ENCODE data around the gene NEB.
"Not testable (repeated sequence)": the region's sequence is repeated elsewhere in the genome, so short reads cannot be mapped to it uniquely, and the experiment has no call there.

The NEB gene

GRCh38 chr2:151614159-151614558 is 120.1 kb downstream of the NEB start:
- DNase-seq (ENCODE audit: low spot score), result no peak

GRCh38 chr2:151611351-151611750 is 122.9 kb downstream of the NEB start:
- DNase-seq (ENCODE audit: low spot score), result no peak

- no peak for DNase-seq (ENCODE audit: low spot score)
These were observed 124.0 kb downstream of the NEB start for GRCh38 chr2:151610310-151610709.

- DNase-seq (ENCODE audit: low spot score), result no peak
These were observed 124.6 kb downstream of the NEB start for GRCh38 chr2:151609705-151610104.

- DNase-seq (ENCODE audit: low spot score), result not testable (repeated sequence)
These were observed 126.5 kb downstream of the NEB start for GRCh38 chr2:151607459-151608424.

GRCh38 chr2:151603530-151603929 is 130.7 kb downstream of the NEB start:
- not testable (repeated sequence) for DNase-seq (ENCODE audit: low spot score)

GRCh38 chr2:151602402-151602801 is 131.9 kb downstream of the NEB start:
- not testable (repeated sequence) for DNase-seq (ENCODE audit: low spot score)

GRCh38 chr2:151601803-151602202 is 132.5 kb downstream of the NEB start:
- DNase-seq (ENCODE audit: low spot score), result not testable (repeated sequence)

GRCh38 chr2:151596903-151597608 is 137.2 kb downstream of the NEB start:
- not testable (repeated sequence) for DNase-seq (ENCODE audit: low spot score)

GRCh38 chr2:151591908-151592255 is 142.4 kb downstream of the NEB start:
- not testable (repeated sequence) for DNase-seq (ENCODE audit: low spot score)

- DNase-seq (ENCODE audit: low spot score), result not testable (repeated sequence)
These were observed 142.9 kb downstream of the NEB start for GRCh38 chr2:151591250-151591907.

GRCh38 chr2:151581300-151581699 is 153.0 kb downstream of the NEB start:
- not testable (repeated sequence) for DNase-seq (ENCODE audit: low spot score)

- not testable (repeated sequence) for DNase-seq (ENCODE audit: low spot score)
These were observed 153.6 kb downstream of the NEB start for GRCh38 chr2:151580697-151581096.

- DNase-seq (ENCODE audit: low spot score), result no peak
These were observed 157.2 kb downstream of the NEB start for GRCh38 chr2:151577116-151577515.

GRCh38 chr2:151576080-151576479 is 158.2 kb downstream of the NEB start:
- no peak for DNase-seq (ENCODE audit: low spot score)

GRCh38 chr2:151575338-151575737 is 158.9 kb downstream of the NEB start:
- DNase-seq (ENCODE audit: low spot score), result no peak

GRCh38 chr2:151570191-151570590 is 164.1 kb downstream of the NEB start:
- no peak for DNase-seq (ENCODE audit: low spot score)

GRCh38 chr2:151569167-151569566 is 165.1 kb downstream of the NEB start:
- no peak for DNase-seq (ENCODE audit: low spot score)

GRCh38 chr2:151568501-151568900 is 165.8 kb downstream of the NEB start:
- no peak for DNase-seq (ENCODE audit: low spot score)

GRCh38 chr2:151567006-151567405 is 167.3 kb downstream of the NEB start:
- no peak for DNase-seq (ENCODE audit: low spot score)

- no peak for DNase-seq (ENCODE audit: low spot score)
These were observed 171.9 kb downstream of the NEB start for GRCh38 chr2:151562398-151562797.

- DNase-seq (ENCODE audit: low spot score), result no peak
These were observed 174.0 kb downstream of the NEB start for GRCh38 chr2:151560289-151560688.

Measured in globus pallidus (tissue), 1 donor.